Astrocyte of the cerebellum (primary cell): ENCODE data around the gene C7orf33.

Source experiments
- DNase-seq: peaks from one replicate; pipeline ENCODE4 v3.0.0-alpha.2; 2011; ENCODE audit warnings: low read depth
- H3K4me3 ChIP-seq: 2 replicates; pipeline ENCODE4 v1.5.1; 2011; ENCODE audit warnings: mild to moderate bottlenecking, low read depth, low read length, moderate library complexity
- in situ Hi-C: cut with HindIII; loops from 2 replicates; pipeline ENCODE4 v1.10.0; 2017; ENCODE audit warnings: low sequenced_read_pairs
- TF ChIP-seq, protein P1 (sequence below): IDR thresholded peaks from 2 replicates; pipeline ENCODE4 v1.5.1; 2012; ENCODE audit warnings: low read length, low read depth, moderate library complexity, mild to moderate bottlenecking; ENCODE audit errors: missing control alignments

The C7orf33 gene

DNA sequence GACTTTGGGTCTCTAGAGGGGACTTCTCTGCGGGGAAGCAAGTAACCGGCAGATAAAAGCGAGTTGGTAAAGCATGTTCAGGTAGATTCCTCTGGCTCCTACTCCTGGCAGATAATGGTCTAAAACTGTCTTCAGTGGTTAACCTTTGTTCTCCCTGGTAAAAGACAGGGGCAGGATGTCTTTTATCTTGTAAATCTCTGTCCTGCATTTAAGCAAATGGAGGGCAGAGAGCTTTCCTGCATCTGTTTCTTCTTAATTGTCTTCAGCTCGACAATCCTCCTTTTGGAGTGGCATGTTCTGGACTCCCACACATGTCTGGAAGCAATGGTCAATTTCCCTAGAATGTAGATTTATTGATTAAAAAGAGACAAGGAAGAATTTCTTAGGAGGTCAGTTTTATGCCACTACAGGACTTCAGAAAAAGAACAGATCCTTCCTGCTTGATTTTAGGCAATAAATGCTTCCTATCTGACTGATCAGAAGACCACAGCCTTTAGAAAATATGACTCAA lies 16.6 kb downstream of the C7orf33 start:
- TF ChIP-seq, protein P1, sequence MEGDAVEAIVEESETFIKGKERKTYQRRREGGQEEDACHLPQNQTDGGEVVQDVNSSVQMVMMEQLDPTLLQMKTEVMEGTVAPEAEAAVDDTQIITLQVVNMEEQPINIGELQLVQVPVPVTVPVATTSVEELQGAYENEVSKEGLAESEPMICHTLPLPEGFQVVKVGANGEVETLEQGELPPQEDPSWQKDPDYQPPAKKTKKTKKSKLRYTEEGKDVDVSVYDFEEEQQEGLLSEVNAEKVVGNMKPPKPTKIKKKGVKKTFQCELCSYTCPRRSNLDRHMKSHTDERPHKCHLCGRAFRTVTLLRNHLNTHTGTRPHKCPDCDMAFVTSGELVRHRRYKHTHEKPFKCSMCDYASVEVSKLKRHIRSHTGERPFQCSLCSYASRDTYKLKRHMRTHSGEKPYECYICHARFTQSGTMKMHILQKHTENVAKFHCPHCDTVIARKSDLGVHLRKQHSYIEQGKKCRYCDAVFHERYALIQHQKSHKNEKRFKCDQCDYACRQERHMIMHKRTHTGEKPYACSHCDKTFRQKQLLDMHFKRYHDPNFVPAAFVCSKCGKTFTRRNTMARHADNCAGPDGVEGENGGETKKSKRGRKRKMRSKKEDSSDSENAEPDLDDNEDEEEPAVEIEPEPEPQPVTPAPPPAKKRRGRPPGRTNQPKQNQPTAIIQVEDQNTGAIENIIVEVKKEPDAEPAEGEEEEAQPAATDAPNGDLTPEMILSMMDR: no peak
- in situ Hi-C loops: no loop called here
- DNase-seq: no peak
- H3K4me3 ChIP-seq: no peak overlapping the region

DNA sequence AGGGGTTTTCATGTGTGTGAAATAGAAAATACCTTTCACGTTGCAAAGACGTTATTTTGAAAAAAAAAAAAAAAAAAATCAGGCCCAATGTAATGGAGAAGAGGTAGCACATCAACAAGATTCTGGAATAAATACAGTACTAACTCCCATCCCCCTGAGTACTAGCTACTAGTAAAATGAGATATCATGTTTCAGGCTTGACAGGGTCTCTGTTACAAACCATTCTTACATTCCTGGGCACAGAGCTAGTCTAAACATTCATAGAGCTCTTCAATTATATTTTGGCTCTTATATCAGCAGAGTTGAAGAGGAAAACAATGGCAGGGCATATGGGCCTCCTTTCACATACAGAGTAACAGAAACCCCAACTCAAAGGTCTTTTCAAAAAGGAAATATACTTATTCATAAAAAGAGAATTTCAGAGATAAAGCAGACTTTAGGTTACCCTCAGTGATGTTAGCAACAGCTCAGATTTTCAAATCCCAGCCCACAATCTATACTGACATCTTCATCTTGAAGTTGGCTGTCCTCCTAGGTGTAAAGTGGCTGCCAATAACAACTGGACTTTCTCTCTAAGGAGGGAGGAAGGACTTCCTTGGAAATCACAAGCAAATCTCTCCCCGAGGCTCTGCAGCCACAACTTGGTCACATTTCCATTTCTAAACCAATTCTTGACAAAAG lies 18.6 kb downstream of the C7orf33 start:
- in situ Hi-C loops: no loop called here
- H3K4me3 ChIP-seq: no peak overlapping the region
- TF ChIP-seq, protein P1: no peak
- DNase-seq: peak; percentile 31

DNA sequence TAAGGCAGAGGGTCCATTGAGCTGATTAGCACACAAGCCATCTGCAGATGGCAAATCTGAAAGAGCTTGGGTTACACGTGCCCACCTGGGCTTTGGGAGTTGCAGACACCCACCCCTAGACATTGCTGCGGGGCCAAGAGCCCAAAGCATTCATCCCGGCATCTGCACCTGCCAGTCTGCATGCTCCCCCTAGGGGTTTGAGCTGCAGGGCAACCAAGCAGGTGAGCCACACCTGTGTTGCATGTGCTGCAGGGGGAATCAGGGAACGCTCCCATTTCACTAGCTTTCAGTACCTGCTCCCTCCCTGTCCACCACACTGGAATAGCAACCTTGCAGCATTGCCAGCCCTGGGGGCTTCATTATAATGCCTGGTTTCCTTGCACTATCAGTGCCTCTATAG lies 21.1 kb downstream of the C7orf33 start:
- DNase-seq: no peak
- TF ChIP-seq, protein P1: no peak
- in situ Hi-C loops: no loop called here
- no peak overlapping the region for H3K4me3 ChIP-seq

DNA sequence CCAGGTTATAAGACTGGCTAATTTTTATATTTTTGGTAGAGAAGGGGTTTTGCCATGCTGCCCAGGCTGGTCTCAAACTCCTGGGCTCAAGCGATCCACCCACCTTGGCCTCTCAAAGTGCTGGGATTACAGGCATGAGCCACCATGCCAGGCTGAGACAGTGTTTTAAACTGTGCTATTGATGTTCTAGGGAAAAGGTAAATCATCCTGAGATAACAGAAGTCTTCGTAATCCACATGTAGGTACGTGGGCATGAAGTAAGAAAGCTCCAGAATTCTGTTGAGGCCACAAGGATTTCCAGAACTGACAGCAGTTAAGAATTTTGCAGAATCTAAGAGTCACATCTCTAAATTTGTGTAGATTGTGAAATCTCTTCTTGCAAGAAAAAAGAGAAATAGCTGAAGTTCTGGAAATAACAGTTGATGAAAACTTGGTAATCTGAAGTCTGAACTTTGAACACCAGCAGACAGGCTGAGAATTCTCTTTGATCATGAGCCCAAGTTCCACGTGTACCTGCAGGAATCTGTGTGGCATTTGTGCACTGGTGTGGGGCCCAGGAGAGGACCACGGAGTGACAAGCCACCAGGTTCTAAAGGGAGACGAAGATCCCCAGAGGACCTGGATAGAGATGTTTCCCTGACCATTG lies 24.6 kb downstream of the C7orf33 start:
- TF ChIP-seq, protein P1: no peak
- in situ Hi-C loops: no loop called here
- no peak overlapping the region for H3K4me3 ChIP-seq
- no peak for DNase-seq

DNA sequence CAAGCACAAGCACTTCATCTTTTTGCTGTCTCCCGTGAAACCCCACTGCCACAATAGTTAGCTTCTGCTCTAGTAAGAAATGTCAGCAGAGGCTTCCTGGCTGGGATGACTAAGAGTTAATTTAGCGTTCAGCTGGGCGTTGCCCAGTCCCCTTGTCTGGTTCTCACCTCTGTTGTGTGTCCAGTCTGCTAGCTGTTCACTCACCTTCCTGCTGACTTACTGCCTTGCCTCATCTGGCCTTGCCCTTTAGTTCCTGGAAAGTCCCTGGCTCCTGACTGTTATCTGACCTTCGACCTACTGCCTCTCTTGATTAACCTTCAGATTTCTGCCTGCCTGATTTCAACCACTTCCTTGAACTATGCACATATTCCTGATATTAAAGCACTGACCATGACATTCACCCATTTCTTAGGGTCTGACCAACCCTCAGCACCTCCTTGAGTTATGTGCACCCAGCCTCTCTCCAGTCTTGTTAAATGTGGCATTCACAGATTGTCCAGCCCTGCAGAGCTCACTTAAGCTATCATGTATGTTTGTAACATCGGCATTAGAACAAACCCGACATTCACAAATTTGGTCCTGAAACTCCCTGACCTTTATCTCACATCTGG lies 30.3 kb downstream of the C7orf33 start:
- no peak for DNase-seq
- TF ChIP-seq, protein P1: no peak
- H3K4me3 ChIP-seq: no peak overlapping the region
- in situ Hi-C loops: no loop called here

DNA sequence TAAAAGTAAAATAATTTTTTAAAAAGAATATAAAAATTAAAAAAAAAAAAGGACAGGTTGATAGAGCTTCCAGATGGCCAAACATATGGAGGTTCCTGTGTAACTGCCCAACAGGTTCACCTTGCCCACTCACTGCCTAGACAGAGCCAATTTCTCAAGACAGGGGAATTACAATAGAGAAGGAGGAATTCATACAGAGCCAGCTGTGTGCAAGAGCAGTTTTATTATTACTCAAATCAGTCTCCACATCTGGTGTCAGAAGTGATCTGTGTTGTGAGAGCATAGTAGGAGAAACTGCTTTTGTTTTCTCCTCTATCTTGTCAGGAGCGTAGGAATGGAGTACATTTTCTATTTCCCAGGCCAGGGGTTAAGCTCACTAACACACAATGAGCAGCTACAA lies 31.0 kb downstream of the C7orf33 start:
- H3K4me3 ChIP-seq: no peak overlapping the region
- TF ChIP-seq, protein P1: no peak
- in situ Hi-C loops: no loop called here
- no peak for DNase-seq
